Neural crest cell (in vitro differentiated cells): ENCODE data around the gene ARVCF. TPM values are rescaled to one million over a fixed set of nuclear protein-coding genes. Genes with fewer than 3 reads are reported as not detected.

Source experiments
- DNase-seq: peaks from one replicate; pipeline ENCODE4 v3.0.0; 2021; ENCODE audit warnings: low read depth, mixed read lengths, low spot score
- H3K27ac Mint-ChIP-seq: one replicate; pipeline ENCODE4 v1.8.0; 2021; ENCODE audit warnings: mild to moderate bottlenecking, mixed read lengths; ENCODE audit not compliant: unreplicated experiment
- H3K27me3 Mint-ChIP-seq: 2 replicates; pipeline ENCODE4 v1.8.0; 2021; ENCODE audit warnings: low read depth, mild to moderate bottlenecking, mixed read lengths
- H3K36me3 Mint-ChIP-seq: 2 replicates; pipeline ENCODE4 v1.8.0; 2021; ENCODE audit warnings: low read depth, mild to moderate bottlenecking, mixed read lengths
- H3K4me1 Mint-ChIP-seq: 2 replicates; pipeline ENCODE4 v1.8.0; 2021; ENCODE audit warnings: mixed read lengths
- H3K4me3 Mint-ChIP-seq: one replicate; pipeline ENCODE4 v1.8.0; 2021; ENCODE audit warnings: mild to moderate bottlenecking, mixed read lengths
- H3K9me3 Mint-ChIP-seq: 2 replicates; pipeline ENCODE4 v1.8.0; 2021; ENCODE audit warnings: mixed read lengths
- CTCF ChIP-seq: fragments of 200-600 bp; sonication (generic); conservative IDR thresholded peaks from 2 replicates; pipeline ENCODE4 v1.5.0; 2021; ENCODE audit warnings: antibody characterized with exemption, mild to moderate bottlenecking
- long read RNA-seq: library from polyadenylated mRNA; unstranded; transcript quantifications from one replicate; pipeline ENCODE4 v2.0.0, GENCODE V29; 2020
- total RNA-seq: library from RNA; stranded (reverse); gene quantifications from 2 replicates; pipeline ENCODE4 v1.2.1, GENCODE V29; 2021

Gene ARVCF
- 93.5 and 105 TPM in 2 replicates for total RNA-seq
- long read RNA-seq, result 0 reads

- Mint-ChIP-seq H3K4me1 (peaks cover 21% of the 10 kb centered on the region), H3K27ac (no peak within 1 kb of the TSS), H3K9me3 (no peaks in the 10 kb centered on the region), H3K4me3 (peak within 1 kb of the TSS; percentile 83), H3K36me3 (no peaks in the 10 kb centered on the region), H3K27me3 (peaks cover 45% of the 10 kb centered on the region)
- TF ChIP-seq CTCF, result peak; percentile 42
- peak; percentile 89 for DNase-seq
Observed at GRCh38 chr22:20016734-20017621, at the start of gene ARVCF. TSS of gene ARVCF (minus strand) at chr22:20016823. CDS start at chr22:19990794, 26,029 bp downstream.

GRCh38 chr22:20065896-20066616, 49.4 kb upstream of the ARVCF start:
- TF ChIP-seq CTCF, result no peak
- H3K36me3 Mint-ChIP-seq, result no peaks in the 10 kb centered on the region
- H3K27ac Mint-ChIP-seq, result peak overlapping the region; percentile 29
- H3K27me3 Mint-ChIP-seq, result no peaks in the 10 kb centered on the region
- no peak overlapping the region for H3K4me3 Mint-ChIP-seq
- no peaks in the 10 kb centered on the region for H3K9me3 Mint-ChIP-seq
- no peaks in the 10 kb centered on the region for H3K4me1 Mint-ChIP-seq
- DNase-seq, result no peak

GRCh38 chr22:20064545-20065262, 48.1 kb upstream of the ARVCF start:
- H3K27me3 Mint-ChIP-seq, result no peaks in the 10 kb centered on the region
- no peak overlapping the region for H3K27ac Mint-ChIP-seq
- no peaks in the 10 kb centered on the region for H3K36me3 Mint-ChIP-seq
- H3K9me3 Mint-ChIP-seq, result no peaks in the 10 kb centered on the region
- no peak overlapping the region for H3K4me3 Mint-ChIP-seq
- no peaks in the 10 kb centered on the region for H3K4me1 Mint-ChIP-seq
- no peak for DNase-seq
- TF ChIP-seq CTCF, result no peak

DNA sequence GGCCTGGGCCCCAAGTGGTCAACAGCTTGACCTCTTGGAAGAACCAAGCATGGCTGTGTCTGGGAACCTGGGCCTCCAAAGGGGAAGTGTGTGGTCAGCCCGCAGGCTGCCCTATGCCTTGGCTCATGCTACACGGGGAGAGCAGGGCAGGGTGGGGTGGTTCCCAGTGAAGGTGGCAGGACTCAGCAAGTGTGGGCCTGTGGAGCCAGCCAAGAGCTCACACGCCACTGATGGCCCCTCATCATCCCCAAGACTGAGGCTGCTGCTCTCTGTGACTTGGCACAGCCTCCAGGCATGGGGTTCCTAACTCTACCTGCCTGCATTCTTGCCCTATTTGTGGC, 47.5 kb upstream of the ARVCF start:
- H3K4me3 Mint-ChIP-seq, result no peak overlapping the region
- no peak overlapping the region for H3K27ac Mint-ChIP-seq
- no peaks in the 10 kb centered on the region for H3K9me3 Mint-ChIP-seq
- H3K36me3 Mint-ChIP-seq, result no peaks in the 10 kb centered on the region
- no peak for DNase-seq
- no peak for TF ChIP-seq CTCF
- H3K27me3 Mint-ChIP-seq, result no peaks in the 10 kb centered on the region
- peaks cover under 1% of the 10 kb centered on the region for H3K4me1 Mint-ChIP-seq
